Hematopoietic multipotent progenitor cell (in vitro differentiated cells): ENCODE measurements around the gene PGA4. TPM values are rescaled to one million over a fixed set of nuclear protein-coding genes. Genes with fewer than 3 reads are reported as not detected.
"Not testable (repeated sequence)": the region's sequence is repeated elsewhere in the genome, so short reads cannot be mapped to it uniquely, and the experiment has no call there.

Source experiments
- DNase-seq, 3 donors: peaks; one replicate each; pipeline ENCODE4 v3.0.0-alpha.2; 2011 to 2015; ENCODE audit warnings: low read depth in 2 of 3, low spot score in 2 of 3
- total RNA-seq: library from RNA; depleted of rRNA; stranded (reverse); fragments of >200 nt; gene quantifications from one replicate; pipeline ENCODE4 v1.2.3, GENCODE V29; 2012

The PGA4 gene
- total RNA-seq, result under 0.01 TPM

DNA sequence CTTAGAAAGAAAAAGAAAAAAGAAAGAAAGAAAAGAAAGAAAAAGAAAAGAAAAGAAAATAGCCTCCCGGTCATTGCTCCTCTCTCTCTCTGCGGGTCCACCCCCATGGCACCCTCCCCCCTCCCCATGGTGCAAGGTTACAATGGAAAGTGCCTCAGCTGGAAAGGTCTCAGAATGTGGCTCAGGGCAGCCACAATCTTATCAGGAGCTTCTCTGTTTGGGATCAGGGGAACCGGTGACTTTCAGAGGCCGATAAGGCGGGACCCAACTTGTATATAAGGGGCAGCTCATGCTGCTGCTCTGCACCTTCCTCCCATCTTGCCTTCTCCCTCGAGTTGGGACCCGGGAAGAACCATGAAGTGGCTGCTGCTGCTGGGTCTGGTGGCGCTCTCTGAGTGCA lies at the start of gene PGA4:
Gene PGA4, plus strand, starts transcription at position 301 of the 400 bp plus-strand sequence. Its CDS starts 54 bp downstream, at position 355.
- DNase-seq, result not testable (repeated sequence)

DNA sequence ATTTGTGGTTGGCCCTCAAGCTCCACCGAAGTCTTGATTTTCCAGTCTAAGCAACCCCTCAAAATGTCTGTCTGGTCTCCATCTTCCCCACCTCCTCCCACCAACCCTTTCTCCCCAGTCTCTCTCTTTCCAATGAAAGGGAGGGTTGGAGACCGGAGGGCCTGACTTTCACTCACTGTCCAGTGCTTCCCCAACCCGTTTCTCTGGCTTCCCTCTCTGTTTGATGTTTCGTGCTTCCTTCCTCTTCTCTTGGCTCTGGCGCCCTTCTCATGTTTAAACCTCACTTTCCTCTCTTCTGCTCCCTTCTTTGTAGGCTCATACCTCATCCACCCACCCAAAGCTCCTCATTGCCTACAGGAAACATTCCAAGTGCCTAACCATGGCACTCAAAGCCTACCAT lies 49.8 kb upstream of the PGA4 start:
- no peak for DNase-seq

DNA sequence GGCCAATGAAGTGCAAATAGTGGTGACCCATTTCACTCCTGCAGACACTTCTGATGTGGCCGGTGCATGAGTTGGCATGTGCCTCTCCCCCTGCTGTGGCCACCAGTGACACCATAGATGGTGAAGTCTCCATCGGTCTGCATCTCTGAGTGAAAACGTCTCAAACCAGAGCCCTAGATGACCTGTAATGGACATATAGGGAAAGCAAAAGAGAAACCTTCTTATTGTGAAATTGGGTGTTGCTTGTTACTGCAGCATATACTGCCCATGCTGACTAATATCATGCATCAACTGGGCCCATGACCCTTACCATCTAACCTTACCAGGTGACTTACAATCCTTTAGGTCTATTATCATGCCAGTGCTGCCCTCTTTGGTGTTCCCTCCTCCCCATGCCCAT lies 49.3 kb upstream of the PGA4 start:
- DNase-seq, result no peak

DNA sequence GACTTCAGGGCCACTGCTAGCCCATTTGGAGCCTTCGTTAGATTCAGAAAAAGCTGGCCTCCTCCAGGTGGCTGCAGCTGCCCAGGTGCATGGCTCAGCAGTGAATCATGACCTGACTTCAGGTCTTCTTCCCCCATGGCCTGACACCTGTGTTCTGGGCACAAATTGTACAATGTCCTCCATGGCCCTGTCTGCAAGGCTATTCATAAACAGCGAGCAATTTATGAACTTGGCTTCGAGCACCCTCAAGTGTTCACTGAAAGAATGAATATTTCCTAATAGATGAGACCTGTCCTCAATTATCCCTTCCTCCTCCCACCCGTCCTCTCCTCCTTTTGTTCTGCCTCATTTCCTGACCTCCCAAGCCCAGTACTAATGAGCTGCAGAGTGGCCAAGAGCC lies 48.7 kb upstream of the PGA4 start:
- no peak for DNase-seq

DNA sequence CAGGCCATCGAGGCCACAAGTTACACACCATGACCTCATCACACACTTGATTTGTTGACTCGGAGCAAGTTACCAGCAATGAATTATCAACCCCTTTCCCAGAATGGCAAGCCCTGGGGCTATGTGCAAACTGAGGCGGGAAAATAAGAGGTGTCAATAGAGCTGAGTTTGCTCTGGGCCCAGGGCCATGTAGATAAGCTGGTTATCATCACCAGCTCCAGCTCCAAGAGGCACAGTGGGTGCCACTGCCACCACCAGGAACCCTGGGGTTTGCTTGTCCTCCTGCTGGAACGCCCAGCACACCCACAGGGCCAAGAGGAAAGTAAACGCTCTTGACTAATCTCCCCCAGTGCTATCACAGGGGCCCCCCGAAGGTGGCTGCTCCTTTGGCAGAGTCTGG lies 47.9 kb upstream of the PGA4 start:
- DNase-seq, result no peak

DNA sequence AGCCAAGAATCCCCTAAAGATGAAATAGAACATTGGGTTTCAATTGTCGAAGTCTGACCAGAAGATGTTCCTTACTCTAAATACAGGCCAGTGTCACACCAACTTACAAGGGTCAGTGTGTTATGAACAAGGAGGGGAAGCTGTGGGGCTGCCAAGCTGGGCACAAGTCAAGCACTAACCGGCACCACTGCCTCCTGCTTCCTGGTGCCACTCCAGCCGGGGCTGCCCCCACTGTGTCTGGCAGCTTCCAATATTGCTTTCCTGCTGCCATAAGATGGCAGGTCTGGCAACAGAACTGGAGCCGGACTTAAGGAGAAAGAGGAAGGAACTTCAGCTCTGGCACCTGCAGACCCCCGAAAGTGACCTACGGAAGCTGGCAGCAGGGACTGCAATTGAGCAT lies 47.2 kb upstream of the PGA4 start:
- DNase-seq, result no peak

DNA sequence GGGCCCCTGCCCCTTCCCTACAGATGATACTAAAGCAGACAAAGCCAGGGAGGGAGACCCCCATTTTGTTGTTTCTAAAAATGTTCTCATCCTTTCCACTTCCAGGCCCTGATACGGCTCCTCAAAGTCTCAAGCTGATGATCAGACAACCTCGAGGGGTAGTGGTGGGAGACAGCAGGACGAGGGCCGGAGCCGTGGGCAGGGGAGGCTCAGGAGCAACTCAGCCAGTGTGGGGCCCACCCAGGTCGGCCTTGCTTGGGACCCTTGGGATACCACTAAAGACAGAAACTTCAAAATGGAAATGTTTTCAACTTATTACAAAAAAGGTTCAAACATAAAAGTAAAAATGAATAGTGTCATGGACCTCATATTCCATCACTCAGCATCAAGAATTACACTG lies 45.7 kb upstream of the PGA4 start:
- DNase-seq, result no peak

DNA sequence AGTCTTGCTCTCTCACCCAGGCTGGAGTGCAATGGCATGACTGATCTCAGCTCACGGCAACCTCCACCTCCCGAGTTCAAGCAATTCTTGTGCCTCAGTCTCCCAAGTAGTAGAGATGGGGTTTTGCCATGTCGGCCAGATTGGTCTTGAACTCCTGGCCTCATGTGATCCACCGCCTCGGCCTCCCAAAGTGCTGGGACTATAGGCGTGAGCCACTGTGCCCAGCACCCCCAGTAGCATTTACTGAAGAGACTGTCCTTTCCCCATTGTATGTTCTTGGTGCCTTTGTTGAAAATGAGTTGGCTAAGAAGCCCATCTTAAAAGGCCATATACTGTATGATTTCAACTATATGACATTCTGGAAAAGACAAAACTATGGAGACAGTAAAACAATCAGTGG lies 41.9 kb upstream of the PGA4 start:
- not testable (repeated sequence) for DNase-seq

DNA sequence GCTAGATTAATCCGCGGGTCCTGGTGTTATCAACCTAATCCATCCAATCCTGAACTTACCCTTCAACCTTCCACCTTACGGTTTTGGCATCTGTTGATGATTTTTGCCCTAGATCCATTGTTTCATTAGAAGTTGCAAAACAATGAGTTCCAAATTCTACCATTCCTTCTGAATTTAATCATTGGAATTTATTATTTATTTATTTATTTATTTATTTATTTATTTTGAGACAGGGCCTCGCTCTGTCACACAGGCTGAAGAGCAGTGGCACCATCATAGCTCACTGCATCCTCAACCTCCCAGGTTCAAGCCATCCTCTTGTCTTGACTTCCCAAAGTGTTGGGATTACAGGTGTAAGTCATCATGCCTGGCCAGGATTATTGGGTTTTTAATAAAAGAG lies 40.7 kb upstream of the PGA4 start:
- DNase-seq, result no peak

DNA sequence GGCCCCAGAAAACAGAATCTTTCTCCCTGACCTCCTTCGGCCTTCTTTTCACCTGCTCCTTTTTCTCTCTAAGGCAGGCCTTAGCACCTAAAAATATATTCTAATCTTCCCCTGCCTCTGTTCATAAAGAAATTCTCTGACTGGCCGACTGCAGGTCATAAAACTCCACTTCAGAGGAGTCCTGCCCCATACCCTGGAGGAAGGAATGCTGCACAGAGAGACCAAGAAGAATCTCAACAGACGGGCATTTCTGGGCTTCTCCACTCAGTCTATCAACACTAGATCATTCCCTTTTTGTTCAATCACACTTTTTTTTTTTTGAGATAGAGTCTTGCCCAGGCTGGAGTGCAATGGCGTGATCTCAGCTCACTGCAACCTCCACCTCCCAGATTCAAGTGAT lies 38.5 kb upstream of the PGA4 start:
- no peak for DNase-seq

DNA sequence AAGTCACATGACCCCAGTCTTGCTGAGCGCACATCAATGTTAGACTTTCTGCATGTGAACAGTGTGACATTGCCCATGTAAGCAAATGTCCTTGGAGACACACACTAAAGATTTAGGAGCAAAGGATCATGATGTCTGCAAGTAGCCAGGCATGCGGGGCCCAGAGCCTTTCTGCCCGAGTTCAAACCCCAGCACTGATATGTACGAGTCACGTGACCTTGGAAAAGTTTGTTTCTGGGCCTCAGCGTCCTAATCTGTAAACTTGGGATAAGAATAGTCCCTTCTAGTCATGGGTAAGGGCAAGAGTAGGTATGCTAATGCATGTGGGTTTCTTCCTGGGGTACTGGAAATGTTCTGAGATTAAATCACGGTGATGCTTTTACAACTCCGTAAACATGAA lies 35.6 kb upstream of the PGA4 start:
- no peak for DNase-seq

DNA sequence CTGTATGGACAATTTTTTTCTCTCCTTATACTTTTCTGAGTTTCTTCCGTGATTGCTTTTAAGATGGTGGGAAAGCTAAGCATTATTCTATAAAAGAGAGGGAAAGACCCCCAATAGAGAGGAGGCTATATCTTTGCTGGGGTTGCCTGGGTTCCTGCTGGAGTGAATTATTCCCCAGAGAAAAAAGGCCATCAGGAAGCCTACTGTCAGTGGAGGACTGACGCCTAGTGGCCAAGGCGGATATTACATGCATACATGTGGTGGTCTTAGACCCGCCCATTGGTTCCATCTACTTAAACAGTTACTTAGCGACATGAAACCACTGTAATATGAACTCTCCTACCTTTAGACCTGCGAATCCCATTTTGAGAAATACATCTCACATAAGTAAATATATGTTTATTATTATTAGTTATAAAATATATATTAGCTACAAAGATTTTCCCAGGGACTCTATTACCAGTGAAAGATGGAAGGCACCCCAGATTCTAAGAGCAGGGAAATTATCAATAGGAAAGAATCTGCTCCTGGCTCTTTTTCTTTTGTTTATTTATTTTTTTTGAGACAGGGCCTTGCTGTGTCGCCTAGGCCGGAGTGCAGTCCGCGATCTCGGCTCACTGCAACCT lies 34.5 kb upstream of the PGA4 start:
- peak; percentile 56 to 82 (median 80) for DNase-seq

DNA sequence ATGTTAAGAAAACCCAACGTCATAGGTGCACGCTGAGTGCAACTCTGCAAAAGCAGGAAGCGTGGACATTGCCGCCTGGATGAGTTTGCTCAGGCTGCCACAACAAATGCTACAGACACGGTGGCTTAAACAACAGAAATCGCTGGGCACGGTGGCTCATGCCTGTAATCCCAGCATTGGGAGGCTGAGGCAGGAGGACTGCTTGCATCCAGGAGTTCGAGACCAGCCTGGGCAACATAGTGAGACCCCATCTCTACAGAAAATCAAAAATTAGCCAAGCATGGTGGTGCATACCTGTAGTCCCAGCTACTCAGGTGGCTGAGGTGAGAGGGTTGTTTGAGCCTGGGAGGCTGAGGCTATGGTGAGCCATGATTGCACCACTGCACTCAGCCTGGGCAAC lies 32.2 kb upstream of the PGA4 start:
- no peak for DNase-seq

DNA sequence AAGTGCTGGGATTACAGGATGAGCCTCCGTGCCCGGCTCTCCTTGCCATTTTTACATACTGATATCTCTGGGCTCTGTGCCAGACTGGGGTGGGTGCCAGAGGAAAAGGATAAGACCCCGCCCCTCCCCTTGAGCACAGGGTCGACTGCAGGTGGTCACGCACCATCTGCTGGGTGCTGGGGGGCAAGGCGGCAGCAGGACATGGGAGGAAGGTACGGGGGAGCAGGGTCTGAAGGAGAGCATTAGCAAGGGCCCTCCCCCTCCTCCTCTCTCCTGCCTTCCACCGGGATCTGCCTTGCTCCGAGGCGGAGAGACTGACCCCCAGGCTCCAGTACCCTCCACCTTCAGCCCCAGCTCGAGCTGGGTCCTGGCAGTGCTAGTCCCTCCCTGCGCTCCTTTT lies 28.6 kb upstream of the PGA4 start:
- no peak for DNase-seq

DNA sequence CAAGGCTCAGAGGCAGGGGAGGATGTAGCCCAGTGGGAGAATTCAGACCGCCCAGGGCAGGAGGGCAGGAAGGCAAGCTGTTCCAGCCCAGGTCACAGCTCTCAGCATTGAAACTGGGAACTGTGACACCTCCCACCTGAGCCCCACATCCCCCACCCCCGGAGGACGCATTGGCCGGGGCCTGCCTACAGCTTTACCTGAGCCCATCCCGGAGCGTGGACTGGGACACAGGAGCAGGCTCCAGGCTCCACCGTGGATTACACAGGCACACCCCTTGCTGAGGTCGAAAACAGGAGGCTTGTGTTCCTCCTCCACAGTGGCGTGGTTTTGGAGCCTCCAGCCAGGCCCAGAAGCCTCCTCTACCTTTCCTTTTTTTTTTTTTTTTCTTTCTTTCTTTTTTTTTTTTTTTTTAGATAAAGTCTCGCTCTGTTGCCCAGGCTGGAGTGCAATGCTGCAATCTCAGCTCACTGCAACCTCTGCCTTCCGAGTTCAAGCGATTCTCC lies 27.9 kb upstream of the PGA4 start:
- no peak for DNase-seq

DNA sequence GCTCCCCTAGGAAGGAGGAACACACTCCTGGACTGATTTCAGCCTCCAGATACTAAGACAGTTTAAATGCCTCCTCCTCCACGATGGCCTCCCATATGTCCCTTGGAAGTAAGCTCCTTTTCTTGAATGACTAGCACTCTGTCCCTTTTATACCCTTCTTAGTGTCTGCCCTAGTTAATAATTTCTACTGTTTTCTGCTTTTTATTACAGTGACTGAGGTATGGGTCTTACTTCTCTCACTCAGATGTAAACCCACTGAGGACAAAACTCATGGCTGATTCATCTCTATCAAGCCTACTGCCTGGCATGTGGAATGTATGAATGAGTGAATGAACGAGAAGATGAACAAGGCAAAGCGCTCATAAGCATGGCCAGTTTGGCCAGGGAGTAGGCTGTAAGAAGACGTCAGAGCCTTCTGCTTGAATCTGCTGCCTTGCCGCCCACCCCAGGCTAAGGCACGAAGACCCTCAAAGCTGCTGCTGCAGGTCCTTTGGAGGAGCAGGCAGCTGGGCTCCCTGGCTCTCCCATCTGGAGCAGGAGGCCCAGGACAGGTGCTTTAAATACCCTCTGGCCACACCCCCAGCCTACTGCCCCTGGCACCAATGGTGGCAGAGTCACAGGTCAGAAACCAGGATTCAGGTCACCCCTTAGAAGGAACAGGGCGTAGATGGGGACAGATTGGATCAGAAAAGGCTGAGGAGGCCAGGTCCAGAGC lies 27.0 kb upstream of the PGA4 start:
- DNase-seq, result no peak

DNA sequence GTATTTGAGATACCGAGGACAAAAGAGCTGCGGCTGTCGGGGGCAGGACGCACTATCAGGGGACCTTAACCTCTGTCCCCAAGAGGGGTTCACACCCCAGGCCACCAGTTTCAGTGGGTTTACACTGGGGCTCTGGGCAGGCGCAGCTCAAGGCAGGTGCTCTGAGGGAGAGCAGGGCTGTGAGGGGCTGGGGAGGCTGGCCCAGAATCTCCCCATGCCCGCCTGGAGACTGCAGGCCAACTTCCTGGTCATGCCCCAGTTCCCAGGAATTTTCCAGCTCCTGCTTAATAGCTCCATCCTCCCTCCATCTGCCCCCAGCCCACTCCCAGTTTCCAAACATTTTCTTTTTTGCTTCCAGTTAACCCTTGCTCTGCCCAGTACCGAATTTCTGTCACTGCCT lies 26.4 kb upstream of the PGA4 start:
- DNase-seq, result no peak

DNA sequence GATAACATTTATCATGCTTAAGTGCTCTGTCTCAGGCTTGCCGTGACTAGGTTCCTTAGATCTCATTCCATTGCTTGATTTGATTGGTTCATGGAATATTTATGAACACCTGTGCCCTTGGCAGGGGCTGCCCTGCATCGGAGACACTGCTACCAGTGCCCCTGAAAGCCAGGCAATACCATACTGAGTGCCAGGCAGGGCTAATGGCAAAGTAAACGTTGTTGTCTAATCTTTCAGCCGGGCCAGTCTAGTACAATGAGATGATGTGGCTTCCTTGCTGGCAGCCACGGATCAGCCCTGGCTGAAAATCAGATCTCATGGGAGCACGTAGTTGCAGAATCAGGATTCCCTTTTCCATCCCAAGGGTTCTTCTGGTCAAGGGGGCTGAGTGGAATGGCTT lies 23.8 kb upstream of the PGA4 start:
- DNase-seq, result no peak

DNA sequence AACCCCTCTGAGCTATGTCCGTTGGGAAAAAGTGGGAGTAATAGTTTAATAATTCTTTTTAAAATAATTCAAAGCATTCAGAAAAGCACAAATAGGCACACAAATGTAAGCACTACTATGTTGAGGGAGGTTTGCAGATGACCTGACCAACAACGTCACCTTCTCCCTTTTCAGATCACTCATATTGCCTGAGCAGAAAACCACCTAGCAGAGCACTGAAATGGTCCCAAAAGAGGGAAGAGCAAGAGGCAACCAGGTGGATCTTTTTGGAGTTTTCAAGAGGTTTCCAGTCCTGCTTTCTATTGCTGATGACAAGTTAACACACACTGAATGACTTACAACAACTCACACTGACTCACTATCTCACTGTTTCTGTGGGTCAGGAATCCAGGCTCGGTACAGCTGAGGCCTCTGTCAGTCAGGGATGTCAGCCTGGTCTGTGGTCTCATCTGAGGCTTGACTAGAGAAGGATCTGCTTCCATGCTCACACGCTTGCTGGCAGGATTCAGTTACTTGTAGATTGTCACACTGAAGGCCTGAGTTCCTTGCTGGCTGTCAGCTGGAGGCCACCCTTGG lies 23.1 kb upstream of the PGA4 start:
- no peak for DNase-seq

DNA sequence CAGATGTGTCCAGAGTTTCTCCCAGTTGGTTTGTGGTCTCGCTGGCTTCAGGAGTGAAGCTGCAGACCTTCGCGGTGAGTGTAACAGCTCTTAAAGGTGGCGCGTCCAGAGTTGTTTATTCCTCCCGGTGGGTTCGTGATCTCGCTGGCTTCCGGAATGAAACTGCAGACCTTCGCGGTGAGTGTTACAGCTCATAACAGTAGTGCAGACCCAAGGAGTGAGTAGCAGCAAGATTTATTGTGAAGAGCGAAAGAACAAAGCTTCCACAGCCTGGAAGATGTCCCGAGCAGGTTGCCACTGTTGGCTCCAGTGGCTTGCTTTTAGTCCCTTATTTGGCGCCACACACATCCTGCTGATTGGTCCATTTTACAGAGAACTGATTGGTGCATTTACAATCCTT lies 20.7 kb upstream of the PGA4 start:
- DNase-seq, result no peak

DNA sequence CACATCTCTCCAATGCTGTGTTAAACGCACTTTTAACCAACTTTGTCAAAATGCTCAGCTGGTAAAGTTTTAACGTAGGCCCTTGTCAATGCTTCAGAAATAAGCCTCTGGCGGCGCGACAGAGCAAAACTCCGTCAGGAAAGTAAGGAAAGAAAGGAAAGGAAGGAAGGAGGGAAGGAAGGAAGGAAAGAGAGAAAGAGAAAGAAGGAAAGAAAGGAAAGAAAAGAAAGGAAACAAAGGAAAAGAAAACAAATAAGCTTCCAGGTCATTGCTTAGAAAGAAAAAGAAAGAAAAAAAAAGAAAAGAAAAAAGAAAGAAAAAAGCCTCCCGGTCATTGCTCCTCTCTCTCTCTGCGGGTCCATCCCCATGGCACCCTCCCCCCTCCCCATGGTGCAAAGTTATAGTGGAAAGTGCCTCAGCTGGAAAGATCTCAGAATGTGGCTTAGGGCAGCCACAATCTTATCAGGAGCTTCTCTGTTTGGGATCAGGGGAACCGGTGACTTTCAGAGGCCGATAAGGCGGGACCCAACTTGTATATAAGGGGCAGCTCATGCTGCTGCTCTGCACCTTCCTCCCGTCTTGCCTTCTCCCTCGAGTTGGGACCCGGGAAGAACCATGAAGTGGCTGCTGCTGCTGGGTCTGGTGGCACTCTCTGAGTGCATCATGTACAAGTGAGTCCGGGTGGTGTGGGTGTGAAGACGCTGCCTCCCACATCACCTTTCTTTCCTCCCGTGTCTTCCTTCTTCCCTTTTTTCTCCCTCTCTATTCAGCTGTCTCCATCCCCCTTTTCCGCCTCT lies 19.0 kb upstream of the PGA4 start, which contains the start of gene PGA3:
Gene PGA3, plus strand, starts transcription at position 566 of the 797 bp plus-strand sequence. Its CDS starts 50 bp downstream, at position 616.
- DNase-seq, result not testable (repeated sequence)
